CD4-positive, alpha-beta T cell treated with Interleukin-4 for 4 hours (primary cell): Measurements from ENCODE around the gene SPATA32.

ENCODE experiments used
- DNase-seq: peaks from one replicate; pipeline ENCODE4 v3.0.0-alpha.2; 2020

The SPATA32 gene

DNA sequence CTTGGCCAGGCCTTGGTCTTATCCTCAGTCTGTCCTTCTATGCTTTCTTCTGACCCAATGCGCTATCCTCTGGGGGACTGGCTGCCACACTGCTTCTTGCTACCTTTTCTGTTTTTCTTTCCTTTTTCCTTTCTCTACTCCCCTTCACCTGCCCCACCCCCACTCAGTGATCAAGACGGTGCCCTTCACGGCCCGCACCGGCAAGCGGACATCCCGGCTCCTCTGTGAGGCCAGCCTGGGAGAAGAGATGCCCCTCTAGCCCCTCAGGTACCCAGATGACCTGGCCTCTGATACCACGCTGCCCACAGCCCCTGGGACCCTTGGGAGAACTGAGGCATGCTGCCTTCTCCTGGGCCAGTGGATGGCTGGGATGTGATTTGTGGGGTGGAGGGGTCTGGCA, 15.6 kb downstream of the SPATA32 start:
- DNase-seq, result no peak

DNA sequence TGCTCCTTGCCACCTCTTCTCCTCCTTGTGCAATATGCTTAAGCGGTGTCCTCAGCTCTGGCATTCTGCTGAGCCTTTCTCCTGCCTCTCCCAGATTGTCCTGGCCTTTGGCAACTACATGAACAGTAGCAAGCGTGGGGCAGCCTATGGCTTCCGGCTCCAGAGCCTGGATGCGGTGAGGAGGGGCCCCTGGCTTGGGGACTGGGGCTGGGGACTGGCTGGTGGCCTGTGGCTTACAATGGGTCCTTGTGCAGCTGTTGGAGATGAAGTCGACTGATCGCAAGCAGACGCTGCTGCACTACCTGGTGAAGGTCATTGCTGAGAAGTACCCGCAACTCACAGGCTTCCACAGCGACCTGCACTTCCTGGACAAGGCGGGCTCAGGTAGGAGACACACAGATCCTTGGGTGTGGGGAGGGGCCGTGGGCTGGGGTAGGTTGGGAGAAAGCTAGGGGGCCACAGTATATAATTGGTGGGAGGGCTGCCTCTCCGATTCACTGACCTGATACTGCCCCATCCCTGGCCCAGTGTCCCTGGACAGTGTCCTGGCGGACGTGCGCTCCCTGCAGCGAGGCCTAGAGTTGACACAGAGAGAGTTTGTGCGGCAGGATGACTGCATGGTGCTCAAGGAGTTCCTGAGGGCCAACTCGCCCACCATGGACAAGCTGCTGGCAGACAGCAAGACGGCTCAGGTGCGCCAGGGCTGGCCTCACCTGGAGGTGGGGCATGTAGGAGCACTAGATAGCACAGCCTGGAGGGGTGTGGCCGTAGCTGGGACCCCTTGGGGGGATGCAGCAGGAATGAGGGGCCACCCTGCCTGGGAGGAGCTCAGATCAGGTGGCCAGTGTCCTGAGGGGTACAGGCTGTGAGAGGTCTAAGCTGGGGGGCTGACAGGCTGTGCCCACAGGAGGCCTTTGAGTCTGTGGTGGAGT, 16.9 kb downstream of the SPATA32 start:
- DNase-seq, result no peak

DNA sequence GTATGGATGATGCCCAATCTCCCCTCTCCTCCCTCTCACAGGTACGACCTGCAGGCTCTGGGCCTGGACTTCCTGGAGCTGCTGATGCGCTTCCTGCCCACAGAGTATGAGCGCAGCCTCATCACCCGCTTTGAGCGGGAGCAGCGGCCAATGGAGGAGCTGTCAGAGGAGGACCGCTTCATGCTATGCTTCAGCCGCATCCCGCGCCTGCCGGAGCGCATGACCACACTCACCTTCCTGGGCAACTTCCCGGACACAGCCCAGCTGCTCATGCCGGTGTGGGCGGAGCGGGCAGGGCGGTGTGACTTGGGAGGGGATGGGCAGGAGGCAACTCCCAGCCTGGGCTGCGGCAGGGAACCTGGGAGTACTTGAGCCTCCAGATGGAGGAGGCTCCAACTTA, 18.1 kb downstream of the SPATA32 start:
- DNase-seq, result no peak

DNA sequence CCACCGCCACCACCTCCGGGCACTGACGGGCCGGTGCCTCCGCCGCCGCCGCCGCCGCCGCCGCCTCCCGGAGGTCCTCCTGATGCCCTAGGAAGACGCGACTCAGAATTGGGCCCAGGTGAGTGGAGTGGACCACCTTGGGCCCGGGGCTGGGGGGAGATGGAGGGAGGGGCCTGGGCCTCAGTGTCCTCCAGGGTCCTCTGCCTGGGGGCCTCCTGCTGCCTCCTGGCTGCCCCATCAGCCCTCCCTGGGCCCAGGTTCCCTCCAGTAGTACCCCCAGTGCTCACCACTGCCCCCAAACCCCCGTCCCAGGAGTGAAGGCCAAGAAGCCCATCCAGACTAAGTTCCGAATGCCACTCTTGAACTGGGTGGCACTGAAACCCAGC, 19.9 kb downstream of the SPATA32 start:
- no peak for DNase-seq

DNA sequence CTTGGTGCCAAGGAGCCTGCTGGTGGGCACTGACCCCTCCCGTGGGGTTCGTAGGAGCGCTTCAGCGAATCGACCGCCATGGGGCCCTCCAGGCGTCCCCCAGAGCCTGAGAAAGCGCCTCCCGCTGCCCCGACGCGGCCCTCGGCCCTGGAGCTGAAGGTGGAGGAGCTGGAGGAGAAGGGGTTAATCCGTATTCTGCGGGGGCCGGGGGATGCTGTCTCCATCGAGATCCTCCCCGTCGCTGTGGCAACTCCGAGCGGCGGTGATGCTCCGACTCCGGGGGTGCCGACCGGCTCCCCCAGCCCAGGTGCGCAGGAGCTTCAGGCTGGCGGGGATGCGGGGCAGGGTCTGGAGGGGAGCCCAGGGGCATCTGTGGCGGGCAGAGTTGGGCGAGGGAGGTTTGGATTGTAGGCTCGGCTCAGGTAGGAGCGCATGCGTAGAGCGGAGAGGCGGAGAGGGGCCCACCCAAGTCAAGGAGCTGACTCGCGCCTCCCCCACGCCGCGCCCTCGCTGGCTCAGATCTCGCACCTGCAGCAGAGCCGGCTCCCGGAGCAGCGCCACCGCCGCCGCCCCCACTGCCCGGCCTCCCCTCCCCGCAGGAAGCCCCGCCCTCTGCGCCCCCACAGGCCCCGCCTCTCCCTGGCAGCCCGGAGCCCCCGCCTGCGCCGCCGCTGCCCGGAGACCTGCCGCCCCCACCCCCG, 20.4 kb downstream of the SPATA32 start:
- DNase-seq, result no peak

DNA sequence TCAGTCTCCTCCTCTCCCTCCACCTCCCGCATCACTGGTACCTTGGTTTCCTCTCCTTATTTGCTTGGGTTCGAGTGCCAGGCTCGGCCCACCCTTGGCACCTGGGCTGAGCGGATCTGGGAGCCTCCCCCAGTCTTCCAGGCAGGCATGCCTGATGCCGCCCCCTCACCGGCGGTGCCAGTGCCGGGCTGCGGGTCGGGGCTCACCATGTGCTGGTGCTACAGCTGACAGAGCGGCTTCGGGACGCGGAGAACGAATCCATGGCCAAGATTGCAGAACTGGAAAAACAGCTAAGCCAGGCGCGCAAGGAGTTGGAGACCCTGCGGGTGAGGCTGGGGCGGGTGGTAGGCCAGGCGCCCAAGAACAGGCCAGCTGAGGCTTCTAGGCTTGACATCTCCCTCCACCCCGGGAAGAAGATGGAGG, 21.0 kb downstream of the SPATA32 start:
- DNase-seq, result no peak

DNA sequence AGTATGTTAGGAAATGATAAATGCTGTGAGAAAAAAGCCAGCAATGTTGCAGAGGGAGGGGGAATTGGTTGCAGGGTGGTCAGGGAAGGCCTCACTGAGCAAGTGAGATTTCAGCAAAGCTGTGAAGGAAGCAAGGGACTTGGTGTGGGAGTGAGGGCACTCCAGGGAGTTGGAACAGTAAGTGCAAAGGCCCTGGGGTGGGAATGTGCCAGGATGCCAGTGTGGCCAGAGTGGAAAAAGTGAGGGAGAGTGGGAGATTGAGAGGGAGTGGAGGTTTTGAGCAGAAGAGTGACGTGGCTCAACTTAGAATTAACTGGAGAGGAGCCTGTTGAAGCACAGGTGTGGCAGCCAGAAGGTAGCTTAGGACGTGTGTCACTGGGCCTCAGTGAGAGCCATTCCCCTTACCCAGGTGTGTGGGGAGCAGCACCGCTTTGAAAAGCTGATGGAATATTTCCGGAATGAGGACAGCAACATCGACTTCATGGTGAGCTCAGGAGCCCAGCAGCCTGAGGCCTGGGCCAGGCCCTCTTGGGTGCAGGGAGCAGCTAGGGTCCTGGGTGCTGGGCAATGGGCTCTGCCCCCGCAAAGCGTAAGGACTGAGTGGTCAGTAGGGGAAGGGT, 23.6 kb downstream of the SPATA32 start:
- DNase-seq, result no peak

DNA sequence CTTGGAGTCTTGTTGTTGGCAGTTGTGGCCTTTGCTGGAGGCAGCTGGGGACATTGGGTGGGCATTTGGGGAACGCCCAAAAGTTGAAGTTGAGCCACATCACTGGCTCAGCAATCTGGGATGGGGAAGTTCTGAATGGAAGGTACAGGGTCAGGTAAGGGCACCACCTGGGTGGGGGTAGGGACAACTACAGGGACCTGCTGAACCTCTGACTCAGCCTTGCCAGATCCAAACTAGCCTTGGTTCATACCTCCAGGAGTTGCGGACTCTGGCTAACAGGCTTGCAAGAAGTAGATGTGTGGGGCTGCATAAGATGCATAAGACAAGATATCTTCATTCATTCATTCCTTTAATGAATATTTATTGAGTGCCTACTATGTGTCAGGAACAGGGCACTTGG, 24.2 kb downstream of the SPATA32 start:
- no peak for DNase-seq

DNA sequence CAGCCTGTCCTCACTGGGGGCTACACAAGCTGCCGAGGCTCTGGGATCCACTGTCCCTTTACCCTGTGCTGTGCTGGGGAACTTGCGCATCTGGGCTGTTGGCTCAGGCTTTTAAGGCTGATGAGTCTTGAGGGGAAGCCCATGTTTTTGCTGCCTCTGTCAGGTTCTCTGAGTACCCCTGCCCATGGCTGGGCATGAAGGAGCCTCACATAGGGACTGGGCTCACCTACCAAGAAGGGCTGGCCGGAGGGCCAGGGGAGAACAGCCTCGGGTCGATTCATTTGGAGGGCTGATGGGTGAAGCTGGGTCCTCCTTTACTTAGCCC, 25.6 kb downstream of the SPATA32 start:
- no peak for DNase-seq

DNA sequence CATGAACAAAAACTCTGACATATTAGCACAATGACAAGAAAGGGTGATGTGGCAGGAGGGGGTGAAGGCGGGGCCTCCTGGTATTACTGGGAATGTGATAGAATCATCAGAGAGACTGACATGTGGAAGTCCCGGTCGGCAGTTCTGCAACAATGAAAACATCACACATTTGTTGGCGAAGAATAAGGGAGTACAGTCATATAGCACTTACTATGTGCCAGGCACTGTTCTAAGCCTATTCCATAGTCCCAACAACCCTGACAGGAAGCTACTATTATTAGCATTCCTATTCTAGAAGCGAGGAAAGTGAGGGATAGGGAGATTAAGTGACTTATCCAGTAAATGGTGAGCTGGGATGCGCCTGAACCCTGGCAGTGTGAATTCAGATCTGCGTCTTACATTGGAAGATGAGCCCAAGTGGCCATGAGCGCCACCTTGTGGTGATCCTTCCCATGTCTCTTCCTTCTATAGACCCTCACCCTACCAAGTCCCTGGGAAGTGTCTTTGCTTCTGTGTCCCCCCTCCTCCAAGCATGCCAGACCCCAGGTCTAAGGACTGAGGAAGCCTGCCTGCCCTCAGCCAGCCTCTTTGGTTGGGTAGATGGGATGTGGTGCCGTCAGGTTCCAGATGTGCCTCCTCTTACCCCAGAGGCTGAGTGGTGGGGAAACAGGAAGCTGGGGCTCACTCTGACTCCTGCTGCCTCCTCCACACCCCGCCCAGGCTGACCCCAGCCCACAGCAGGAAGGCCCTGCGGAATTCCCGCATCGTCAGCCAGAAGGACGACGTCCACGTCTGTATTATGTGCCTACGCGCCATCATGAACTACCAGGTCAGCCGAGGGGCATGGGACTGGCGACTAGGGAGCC, 26.2 kb downstream of the SPATA32 start:
- DNase-seq, result peak; percentile 72

DNA sequence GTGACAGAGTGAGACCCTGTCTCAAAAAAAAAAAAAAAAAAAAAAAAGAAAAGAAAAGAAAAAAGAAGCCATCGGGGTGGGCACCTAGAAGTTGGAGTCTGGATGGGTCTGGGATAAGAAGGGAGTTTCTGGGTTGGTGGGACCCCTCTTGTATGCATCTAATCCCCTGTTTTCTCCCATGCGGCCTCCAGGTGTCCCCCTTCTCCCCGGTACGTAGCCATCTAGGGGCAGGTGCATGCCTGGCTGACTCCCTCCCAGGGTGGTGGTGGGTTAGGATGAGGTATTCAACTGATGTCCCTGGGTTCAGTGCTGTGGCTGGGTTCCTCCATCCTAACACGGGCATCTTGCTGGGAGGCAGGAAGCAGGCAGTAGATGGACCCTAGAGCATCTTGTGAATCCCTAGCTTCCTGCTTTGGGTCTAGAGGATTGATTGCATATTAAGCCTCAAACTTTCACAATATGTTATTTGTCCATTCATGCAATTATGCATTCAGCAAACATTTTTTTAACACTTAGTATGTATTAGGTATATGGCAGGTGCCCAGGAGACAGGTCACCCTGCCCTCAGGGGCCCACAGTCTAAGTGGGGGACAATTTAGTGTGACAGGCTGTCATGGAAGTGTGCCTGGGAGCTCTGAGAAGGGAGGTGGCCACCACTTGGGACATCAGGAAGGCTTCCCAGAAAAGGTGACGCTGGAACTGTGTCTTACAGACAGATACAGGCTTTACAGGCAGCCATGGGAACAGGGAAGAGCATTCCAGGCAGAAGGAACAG, 27.1 kb downstream of the SPATA32 start:
- DNase-seq, result peak; percentile 62

DNA sequence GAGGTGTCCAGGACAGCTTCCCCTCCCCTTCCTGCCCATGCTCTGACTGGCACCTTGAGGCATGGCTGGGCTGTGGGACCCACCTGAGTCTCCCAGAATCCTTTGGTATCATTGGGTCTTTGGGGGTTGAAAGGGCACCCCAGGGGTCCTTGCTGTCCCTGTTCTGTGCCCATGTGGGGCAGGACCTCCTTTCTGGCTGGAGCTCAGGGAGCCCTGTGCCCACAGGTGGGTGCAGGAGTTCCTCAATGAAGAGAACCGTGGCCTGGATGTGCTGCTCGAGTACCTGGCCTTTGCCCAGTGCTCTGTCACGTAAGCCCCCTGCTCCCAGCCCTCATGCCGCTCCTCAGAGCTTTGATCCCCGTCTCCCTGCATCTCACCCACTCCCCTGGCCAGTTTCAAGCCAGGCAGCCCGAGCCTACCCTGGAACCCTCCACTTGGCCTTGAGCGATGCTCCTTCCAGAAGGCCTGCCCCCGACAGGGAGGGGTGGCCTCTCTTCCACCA, 28.4 kb downstream of the SPATA32 start:
- no peak for DNase-seq

DNA sequence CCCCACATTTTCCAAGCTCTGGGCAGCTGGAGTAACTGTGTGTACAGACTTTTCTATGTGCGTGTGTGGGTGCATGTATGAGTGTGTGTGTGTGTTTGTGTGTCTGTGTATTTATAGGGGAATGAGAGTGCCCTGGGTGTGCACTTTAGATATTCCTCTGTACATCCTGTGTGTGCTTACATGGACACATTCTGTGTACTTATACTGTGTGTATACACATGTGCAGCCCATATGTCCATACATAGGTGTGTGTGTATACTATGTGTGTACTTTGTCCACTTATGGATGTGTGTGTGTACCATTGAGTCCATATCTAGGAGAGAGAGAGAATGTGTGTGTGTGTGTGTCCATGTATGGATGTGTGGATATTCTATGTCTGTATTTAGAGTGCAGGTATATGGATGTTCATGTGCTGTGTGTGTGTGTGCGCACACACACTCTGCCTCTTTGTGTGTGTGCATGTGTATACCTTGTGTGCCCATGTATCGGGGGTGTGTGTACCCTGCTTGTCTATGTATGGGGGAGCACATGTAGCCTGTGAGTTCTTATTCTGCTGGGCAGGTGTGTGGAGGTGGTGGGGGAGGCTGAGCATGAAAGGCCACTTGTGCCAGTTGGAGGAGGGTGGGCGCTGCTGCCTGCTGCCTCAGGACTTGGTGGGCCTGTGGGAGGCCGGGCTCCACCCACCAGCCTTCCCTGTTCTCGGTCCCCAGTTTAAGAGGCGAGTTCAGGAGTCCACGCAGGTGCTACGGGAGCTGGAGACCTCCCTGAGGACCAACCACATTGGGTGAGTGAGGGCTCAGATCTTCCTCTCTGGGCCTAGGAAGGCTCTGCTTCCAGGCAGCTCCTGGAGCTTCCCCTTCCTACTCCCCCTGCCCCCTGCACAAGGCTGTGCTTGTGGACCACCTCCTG, 29.1 kb downstream of the SPATA32 start:
- no peak for DNase-seq

DNA sequence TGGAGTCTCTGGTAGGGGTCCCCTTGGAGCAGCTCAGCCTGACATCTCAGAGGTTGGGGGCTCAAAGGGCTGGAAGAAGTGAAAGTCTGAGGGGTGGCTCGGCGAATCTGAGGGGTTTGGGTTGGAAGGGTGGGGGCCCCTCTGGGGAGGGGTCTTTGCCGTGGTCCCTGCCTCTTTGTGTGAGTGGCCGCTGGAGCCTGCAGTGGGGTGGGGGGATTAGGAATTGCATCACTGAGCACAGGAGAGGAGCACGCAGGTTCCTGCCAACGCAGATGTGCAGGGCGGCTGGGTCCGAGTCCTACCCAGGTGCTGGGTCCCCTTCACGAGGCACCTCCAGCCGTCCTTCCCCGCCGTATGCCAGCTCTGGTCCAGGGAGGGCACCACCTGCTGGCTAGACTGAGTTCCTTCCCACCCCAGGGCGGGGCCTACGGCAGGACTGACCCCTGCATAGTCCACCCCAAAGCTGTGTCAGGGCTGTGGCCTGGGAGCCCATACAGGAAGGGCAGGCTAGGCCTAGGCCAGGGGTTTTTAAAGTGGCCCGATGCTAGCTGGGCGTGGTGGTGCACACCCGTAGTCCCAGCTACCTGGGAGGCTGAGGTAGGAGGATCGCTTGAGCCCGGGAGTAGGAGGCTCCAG, 30.3 kb downstream of the SPATA32 start:
- no peak for DNase-seq

DNA sequence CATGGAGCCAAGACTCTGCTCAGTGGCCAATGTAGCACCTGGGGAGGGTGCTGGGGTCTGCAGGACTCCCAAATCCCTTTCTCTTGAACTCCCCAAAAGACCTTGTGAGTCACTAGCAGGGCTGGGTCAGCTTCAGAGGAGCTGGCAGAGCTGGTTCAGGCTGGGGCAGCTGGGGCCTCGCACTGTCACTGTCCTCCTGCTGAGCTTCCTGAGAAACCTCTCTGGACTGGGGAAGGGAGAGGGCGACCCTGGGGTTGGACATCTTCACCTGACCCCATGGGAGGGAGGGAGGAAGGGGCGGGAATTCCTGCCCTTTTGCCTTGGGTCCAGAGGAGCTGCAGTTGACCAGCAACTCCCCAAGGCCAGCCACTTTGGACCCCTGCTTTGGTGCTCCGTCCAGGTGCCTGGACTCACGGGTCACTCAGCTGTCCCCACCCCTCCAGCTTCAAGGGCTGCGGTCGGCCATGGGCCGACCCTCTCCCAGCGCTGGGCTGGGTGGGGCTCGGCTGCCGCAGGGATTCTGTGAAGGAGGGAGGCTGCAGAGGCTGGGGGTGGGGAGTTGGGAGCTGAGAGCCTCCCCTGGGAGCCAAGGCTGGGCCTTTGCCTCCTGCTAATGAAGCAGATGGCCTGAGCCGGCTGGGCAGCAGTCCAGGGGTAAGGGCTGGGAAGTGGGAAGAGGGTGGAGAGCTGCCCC, 31.0 kb downstream of the SPATA32 start:
- no peak for DNase-seq

DNA sequence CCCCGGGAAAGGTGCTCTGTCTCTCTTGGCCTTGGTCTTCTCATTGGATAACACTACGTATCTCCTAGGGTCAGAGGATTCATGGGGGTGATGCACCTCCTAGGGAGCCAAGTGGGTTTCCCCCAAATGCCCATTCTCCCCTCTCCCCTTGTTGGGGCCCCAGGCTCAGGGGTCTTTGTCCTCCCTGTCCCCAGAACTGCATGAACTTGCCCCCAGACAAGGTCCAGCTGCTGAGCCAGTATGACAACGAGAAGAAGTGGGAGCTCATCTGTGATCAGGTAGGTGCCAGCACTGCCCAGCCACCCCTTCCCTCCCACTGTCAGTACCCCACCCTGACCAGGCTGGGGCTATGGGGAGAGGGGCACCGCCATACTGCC, 31.5 kb downstream of the SPATA32 start:
- DNase-seq, result no peak

DNA sequence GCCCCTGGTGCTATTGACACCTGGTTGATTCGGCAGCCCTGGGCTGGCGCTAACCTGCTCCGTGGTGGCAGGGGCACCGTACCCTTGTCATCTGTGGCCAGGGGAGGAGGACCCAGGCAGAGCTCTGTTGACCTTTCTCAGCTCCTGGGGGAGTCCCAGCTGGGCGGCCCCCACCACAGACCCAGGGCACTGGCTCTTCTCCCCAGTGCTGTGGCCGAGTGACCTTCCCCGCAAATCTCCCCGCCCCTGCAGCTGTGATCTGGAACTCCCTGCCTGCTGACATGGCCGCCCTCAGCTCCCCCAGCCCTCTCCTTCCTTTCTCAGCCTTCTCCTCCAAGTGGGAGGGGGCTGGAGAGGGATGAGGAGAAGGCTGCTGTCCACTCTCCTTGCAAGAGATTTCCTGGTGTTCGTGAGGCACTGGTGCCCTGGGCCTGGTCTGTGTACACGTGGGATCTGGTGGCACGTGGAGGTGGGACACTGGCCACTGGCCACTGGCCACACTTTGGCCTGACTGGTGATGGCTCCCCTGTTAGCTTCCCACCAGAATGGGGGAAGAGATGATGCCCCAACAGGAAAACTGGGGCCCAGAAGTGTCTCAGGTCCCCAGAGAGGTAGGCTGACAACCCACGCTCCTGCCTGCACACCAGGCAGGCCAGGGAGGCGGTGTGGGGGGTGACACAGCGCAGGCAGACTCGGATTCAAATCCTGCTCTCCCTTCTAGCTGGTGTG, 32.0 kb downstream of the SPATA32 start:
- peak; percentile 34 for DNase-seq

DNA sequence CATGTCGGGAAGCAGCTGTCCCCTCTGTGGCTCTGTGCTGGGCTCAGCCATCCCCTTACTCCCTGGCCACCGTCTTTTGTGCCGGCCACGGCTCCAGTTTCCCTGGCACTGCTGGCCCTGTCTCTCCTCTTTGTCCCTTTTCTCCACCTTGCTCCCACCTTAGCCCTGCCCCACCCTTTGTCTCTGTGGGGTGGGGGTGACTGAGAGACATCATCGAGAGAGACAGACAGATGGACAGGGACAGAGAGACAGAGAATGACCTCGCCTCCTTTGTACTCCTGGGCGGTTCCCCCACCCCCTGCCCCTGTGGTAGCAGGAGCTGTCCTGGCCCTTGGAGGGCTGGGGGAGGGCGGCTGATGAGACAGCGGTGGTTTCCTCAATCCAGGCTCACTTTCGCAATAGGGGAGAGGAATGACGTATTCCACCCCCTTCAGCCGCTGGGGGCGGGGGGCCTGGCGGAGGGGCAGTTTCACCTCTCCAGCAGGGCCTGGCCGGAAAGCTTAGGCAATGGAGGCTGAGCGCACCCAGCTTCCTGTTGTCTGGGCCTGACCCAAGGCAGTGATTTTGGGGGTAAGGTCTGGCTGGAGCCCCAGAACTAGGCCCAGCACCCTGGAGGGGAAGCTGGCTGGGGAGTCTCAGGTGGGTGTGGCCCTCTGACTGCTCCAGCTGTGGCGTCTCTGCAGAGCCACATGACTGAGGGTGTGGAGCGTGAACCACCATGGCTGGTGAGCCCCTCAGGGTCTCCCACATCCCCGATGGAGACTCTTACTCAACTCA, 32.9 kb downstream of the SPATA32 start:
- peak; percentile 87 for DNase-seq
